KMS-11 (cell line): ENCODE data around the gene ASPHD2.

Source experiments
- H2AFZ ChIP-seq: fragments of 200-600 bp; sonication (generic); 2 replicates; pipeline ENCODE4 v1.6.1; 2016; ENCODE audit warnings: antibody characterized with exemption, mixed run types, low read depth
- H3K27ac ChIP-seq: fragments of 200-600 bp; sonication (generic); 2 replicates; pipeline ENCODE4 v1.6.1; 2016; ENCODE audit warnings: mild to moderate bottlenecking, mixed run types
- H3K27me3 ChIP-seq: fragments of 200-600 bp; sonication (generic); 2 replicates; pipeline ENCODE4 v1.6.1; 2017; ENCODE audit warnings: mild to moderate bottlenecking, low read depth, mixed run types, moderate library complexity; ENCODE audit not compliant: insufficient read depth
- H3K36me3 ChIP-seq: fragments of 200-600 bp; sonication (generic); 2 replicates; pipeline ENCODE4 v1.6.1; 2017; ENCODE audit warnings: mild to moderate bottlenecking, mixed run types; ENCODE audit not compliant: insufficient read depth
- H3K4me1 ChIP-seq: fragments of 200-600 bp; sonication (generic); 2 replicates; pipeline ENCODE4 v1.6.1; 2016; ENCODE audit warnings: mild to moderate bottlenecking, low read depth, mixed run types; ENCODE audit not compliant: poor library complexity, severe bottlenecking
- H3K4me2 ChIP-seq: fragments of 200-600 bp; sonication (generic); 2 replicates; pipeline ENCODE4 v1.7.0; 2016; ENCODE audit warnings: mild to moderate bottlenecking, mixed run types
- H3K4me3 ChIP-seq: fragments of 200-600 bp; sonication (generic); IDR thresholded peaks from 2 replicates; pipeline ENCODE4 v1.6.1; 2017; ENCODE audit warnings: low read depth, low read length, mixed read lengths; ENCODE audit not compliant: insufficient read depth
- H3K79me2 ChIP-seq: fragments of 200-600 bp; sonication (generic); 2 replicates; pipeline ENCODE4 v1.6.1; 2016; ENCODE audit warnings: low read depth, mixed run types; ENCODE audit not compliant: insufficient read depth
- H3K9ac ChIP-seq: fragments of 200-600 bp; sonication (generic); 2 replicates; pipeline ENCODE4 v1.6.1; 2016; ENCODE audit warnings: mild to moderate bottlenecking, mixed run types
- H4K20me1 ChIP-seq: fragments of 200-600 bp; sonication (generic); 2 replicates; pipeline ENCODE4 v1.6.1; 2016; ENCODE audit warnings: mild to moderate bottlenecking, mixed run types; ENCODE audit not compliant: insufficient read depth
- TF ChIP-seq, protein P1 (sequence below): fragments of 200-600 bp; sonication (generic); conservative IDR thresholded peaks from 2 replicates; pipeline ENCODE4 v1.6.1; 2017; ENCODE audit warnings: low read depth, mild to moderate bottlenecking, antibody characterized with exemption, low read length, moderate library complexity, mixed read lengths

Gene ASPHD2

DNA sequence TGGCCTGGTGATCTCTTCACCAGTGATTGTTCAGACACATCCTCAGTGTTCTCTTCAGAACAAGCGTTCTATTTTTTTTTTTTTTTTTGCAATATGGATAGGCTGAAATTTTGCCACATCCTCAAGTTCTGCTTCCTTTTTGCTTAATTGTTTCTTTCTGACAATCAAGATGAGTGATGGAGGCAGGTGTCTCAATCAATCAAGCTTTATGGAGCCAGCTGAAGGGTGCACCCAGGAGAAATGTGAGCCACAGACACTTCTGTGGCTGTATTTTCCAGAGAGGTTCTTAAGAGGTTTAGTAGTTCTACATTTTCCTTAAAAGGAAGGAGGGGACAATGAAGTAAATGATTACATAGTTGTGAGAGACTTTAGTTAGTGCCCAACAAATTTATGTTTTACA lies 43.9 kb upstream of the ASPHD2 start:
- Histone ChIP-seq H3K4me3 (no peak overlapping the region), H3K79me2 (no peaks in the 10 kb centered on the region), H3K9ac (no peak overlapping the region), H3K36me3 (no peaks in the 10 kb centered on the region), H3K4me2 (no peak overlapping the region), H2AFZ (no peak overlapping the region), H3K27me3 (no peaks in the 10 kb centered on the region), H3K27ac (no peak overlapping the region), H4K20me1 (no peaks in the 10 kb centered on the region), H3K4me1 (no peaks in the 10 kb centered on the region)
- TF ChIP-seq, protein P1, sequence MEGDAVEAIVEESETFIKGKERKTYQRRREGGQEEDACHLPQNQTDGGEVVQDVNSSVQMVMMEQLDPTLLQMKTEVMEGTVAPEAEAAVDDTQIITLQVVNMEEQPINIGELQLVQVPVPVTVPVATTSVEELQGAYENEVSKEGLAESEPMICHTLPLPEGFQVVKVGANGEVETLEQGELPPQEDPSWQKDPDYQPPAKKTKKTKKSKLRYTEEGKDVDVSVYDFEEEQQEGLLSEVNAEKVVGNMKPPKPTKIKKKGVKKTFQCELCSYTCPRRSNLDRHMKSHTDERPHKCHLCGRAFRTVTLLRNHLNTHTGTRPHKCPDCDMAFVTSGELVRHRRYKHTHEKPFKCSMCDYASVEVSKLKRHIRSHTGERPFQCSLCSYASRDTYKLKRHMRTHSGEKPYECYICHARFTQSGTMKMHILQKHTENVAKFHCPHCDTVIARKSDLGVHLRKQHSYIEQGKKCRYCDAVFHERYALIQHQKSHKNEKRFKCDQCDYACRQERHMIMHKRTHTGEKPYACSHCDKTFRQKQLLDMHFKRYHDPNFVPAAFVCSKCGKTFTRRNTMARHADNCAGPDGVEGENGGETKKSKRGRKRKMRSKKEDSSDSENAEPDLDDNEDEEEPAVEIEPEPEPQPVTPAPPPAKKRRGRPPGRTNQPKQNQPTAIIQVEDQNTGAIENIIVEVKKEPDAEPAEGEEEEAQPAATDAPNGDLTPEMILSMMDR = no peak

DNA sequence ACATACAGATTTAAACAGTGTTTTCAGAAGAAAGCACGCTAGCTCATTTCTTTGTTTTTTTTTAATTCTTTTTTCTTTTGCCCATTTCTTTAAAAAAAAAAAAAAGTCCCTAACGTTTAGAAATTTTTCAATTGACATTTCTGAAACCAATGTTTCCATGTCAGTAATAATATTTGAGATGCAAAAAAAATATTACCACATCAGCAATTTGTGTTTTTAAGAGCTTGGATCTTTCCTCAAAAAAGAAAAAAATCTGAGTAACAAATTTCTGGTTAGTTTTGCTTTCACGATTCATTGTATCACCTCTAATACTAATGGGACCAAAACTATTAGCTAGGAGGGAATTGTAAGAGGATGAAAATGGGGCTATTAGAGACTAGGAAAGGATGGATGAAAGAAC lies 39.9 kb upstream of the ASPHD2 start:
- H4K20me1 ChIP-seq = no peaks in the 10 kb centered on the region
- H3K4me3 ChIP-seq = no peak overlapping the region
- no peak overlapping the region for H3K9ac ChIP-seq
- no peaks in the 10 kb centered on the region for H3K27me3 ChIP-seq
- no peaks in the 10 kb centered on the region for H3K79me2 ChIP-seq
- H3K27ac ChIP-seq = no peak overlapping the region
- no peaks in the 10 kb centered on the region for H3K36me3 ChIP-seq
- no peaks in the 10 kb centered on the region for H3K4me1 ChIP-seq
- TF ChIP-seq, protein P1 = no peak
- H2AFZ ChIP-seq = no peak overlapping the region
- no peak overlapping the region for H3K4me2 ChIP-seq

DNA sequence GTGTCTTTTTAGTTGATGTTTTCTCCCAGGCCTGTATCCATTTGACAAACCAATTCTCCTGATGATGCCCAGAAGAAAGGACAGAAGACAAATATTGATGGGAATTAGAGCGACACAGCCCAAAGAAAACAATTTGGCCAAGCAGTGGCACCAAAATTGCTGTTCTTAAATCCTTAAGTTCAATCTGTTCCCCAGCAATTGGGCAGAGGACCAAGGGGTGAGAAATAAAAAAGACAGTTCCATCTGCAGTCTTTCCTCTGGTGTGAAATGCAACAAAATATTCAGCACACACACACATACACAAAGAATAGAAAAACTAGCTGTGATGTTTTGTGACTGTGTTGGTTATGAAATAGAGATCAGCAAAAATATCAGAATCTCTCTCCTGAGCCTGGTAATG lies 38.0 kb upstream of the ASPHD2 start:
- Histone ChIP-seq H3K4me2 (no peak overlapping the region), H3K27ac (no peak overlapping the region), H3K27me3 (no peaks in the 10 kb centered on the region), H3K4me3 (no peak overlapping the region), H2AFZ (no peak overlapping the region), H3K4me1 (no peaks in the 10 kb centered on the region), H3K36me3 (no peaks in the 10 kb centered on the region), H3K9ac (no peak overlapping the region), H3K79me2 (no peaks in the 10 kb centered on the region), H4K20me1 (no peaks in the 10 kb centered on the region)
- TF ChIP-seq, protein P1 = no peak

DNA sequence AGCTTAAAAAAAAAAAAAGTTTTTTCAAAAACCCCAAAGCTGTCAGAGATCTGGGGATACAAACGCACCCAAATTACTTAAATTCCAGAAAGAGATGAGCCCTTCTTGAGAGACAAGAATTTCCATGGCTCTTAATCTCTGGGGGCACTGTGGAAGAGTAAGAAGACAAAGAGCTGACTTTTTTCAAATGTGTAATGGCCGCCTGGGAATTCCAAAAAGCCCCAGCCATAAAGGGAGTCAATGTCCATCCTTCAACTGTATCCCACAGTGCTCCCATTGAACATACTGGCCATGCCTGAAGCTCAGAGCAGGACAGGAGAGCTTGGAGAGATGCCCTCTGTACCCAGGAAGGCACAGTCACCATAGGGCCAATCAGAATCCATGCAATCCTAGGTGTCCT lies 37.4 kb upstream of the ASPHD2 start:
- H3K4me2 ChIP-seq = no peak overlapping the region
- H3K27ac ChIP-seq = no peak overlapping the region
- no peaks in the 10 kb centered on the region for H3K36me3 ChIP-seq
- H3K27me3 ChIP-seq = no peaks in the 10 kb centered on the region
- no peak overlapping the region for H3K4me3 ChIP-seq
- no peak overlapping the region for H2AFZ ChIP-seq
- no peaks in the 10 kb centered on the region for H4K20me1 ChIP-seq
- no peak overlapping the region for H3K9ac ChIP-seq
- no peaks in the 10 kb centered on the region for H3K4me1 ChIP-seq
- no peaks in the 10 kb centered on the region for H3K79me2 ChIP-seq
- TF ChIP-seq, protein P1 = no peak

DNA sequence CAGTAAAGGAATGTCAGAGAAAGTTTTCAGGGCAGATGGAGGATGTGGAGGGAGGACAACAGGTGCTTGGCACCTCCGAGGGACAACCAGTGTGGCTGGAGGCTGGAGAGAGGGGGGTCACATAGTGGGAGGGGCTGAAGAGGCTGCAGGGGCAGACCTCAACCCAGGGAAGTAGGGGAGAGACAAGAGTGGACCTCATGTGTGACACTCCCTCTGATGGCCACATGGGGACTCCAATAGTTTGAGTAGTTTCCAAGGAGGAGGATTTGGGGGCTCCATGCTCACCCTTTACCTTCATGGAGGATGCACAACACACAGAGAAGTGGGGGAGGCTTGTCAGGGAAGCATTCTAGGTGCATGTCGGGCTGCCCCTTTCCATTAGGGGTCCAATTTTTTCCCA lies 35.1 kb upstream of the ASPHD2 start:
- no peak overlapping the region for H3K4me3 ChIP-seq
- H4K20me1 ChIP-seq = no peaks in the 10 kb centered on the region
- H2AFZ ChIP-seq = no peak overlapping the region
- no peak overlapping the region for H3K4me2 ChIP-seq
- H3K27ac ChIP-seq = no peak overlapping the region
- no peaks in the 10 kb centered on the region for H3K79me2 ChIP-seq
- TF ChIP-seq, protein P1 = no peak
- no peaks in the 10 kb centered on the region for H3K27me3 ChIP-seq
- no peaks in the 10 kb centered on the region for H3K4me1 ChIP-seq
- H3K9ac ChIP-seq = no peak overlapping the region
- H3K36me3 ChIP-seq = no peaks in the 10 kb centered on the region
